ENCODE measurements around the gene MMP24OS. TPM values are rescaled to one million over a fixed set of nuclear protein-coding genes. Genes with fewer than 3 reads are reported as not detected.
A peak's percentile ranks its signal among the peaks of the same experiment; 100 is the strongest.

The MMP24OS gene
- total RNA-seq, 1 experiment from 2014 or later, result 59.6 TPM

DNA sequence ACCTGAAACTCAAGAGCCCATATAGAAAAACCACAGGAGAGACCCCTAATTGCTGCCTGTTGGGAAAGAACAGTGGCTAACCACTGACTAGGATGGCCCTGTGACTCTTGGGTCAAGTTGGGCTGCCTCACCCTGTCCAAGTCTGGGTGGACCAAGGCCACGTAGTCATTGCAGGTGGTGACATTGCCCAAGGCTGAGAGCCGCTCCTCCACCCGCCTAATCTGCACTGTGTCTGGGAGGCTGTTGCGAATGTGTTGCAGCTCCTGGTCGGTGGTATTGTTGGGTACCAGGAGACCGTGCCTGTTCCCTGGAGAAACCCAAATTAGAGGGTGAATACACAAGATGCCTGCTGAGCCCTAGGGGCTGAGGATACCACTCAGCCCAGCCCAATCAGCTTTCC lies 2.6 kb upstream of the MMP24OS start:
- no peaks in the 10 kb centered on the region for H4K20me1 ChIP-seq (ENCODE audit: insufficient read depth)
- TF ChIP-seq, protein P1, sequence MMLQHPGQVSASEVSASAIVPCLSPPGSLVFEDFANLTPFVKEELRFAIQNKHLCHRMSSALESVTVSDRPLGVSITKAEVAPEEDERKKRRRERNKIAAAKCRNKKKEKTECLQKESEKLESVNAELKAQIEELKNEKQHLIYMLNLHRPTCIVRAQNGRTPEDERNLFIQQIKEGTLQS (IDR thresholded peaks at IDR 0.05), result no peak
- TF ChIP-seq, protein P2, sequence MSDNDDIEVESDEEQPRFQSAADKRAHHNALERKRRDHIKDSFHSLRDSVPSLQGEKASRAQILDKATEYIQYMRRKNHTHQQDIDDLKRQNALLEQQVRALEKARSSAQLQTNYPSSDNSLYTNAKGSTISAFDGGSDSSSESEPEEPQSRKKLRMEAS (IDR thresholded peaks at IDR 0.05), result no peak
- TF ChIP-seq TCF7L2 (IDR thresholded peaks at IDR 0.05; ENCODE audit: borderline replicate concordance, extremely low read depth, insufficient read depth, insufficient read length) (no peak), RAD21 (IDR thresholded peaks at IDR 0.05; ENCODE audit: low read depth) (no peak), FOSL1 (IDR thresholded peaks at IDR 0.05; ENCODE audit: low read depth) (no peak), EGR1 (IDR thresholded peaks at IDR 0.05; ENCODE audit: low read depth) (no peak), JUND (IDR thresholded peaks at IDR 0.05) (no peak), ZNF274 (IDR thresholded peaks at IDR 0.05; ENCODE audit: low read depth, low read length) (no peak)
- H3K9ac ChIP-seq (ENCODE audit: low read length), result no peak overlapping the region
- CTCF ChIA-PET, result no interaction called here
- H3K4me3 ChIP-seq (replicated peaks in 1 of 2; ENCODE audit: low read depth in 1 of 2, low read length in 2 of 2), result no peak overlapping the region
- H2AFZ ChIP-seq (ENCODE audit: low read depth, low read length, poor library complexity, severe bottlenecking), result no peak overlapping the region
- peaks cover 14 to 41% of the 10 kb centered on the region in 2 experiments; a peak in 3 of 4 replicates for H3K4me1 ChIP-seq (ENCODE audit: control insufficient read depth in 1 of 2, insufficient read depth in 2 of 2, low read length in 2 of 2)
- ATAC-seq (no peak), DNase-seq (ENCODE audit: low read depth, low spot score) (no peak)
- H3K79me2 ChIP-seq (ENCODE audit: insufficient read depth, low read length), result peaks cover 74% of the 10 kb centered on the region
- no peak overlapping the region; the same call in 1 of the 2 replicates for H3K27ac ChIP-seq (ENCODE audit: low read depth, low read length)
- H3K27me3 ChIP-seq (ENCODE audit: insufficient read depth, low read length), result no peaks in the 10 kb centered on the region
- no peak overlapping the region for H3K4me2 ChIP-seq (ENCODE audit: low read length)
- H3K36me3 ChIP-seq (ENCODE audit: control insufficient read depth in 1 of 2, insufficient read depth in 2 of 2, low read length in 2 of 2), result peaks cover 21 to 50% of the 10 kb centered on the region in 2 experiments
- no peaks in the 10 kb centered on the region for H3K9me2 ChIP-seq (ENCODE audit: insufficient read depth)
- intact Hi-C loops (cut with micrococcal nuclease), result no loop called here
- no TSS peak for BruUV-seq (replicated peaks)
- POLR2A ChIA-PET, result interaction anchor here (1.0 kb wide), 1 partner anchor 37 kb away, joined by 3 read pairs; no protein-coding TSS in a partner anchor
- no peaks in the 10 kb centered on the region for H3K9me3 ChIP-seq (ENCODE audit: control insufficient read depth in 1 of 2, insufficient read depth in 1 of 2, low read depth in 1 of 2, low read length in 2 of 2)
- RAD21 ChIA-PET (ENCODE audit: low non-redundant PET in 1 of 2, low total read pairs in 2 of 2, uncharacterized antibody in 2 of 2, unreplicated experiment in 2 of 2), result no interaction called here

DNA sequence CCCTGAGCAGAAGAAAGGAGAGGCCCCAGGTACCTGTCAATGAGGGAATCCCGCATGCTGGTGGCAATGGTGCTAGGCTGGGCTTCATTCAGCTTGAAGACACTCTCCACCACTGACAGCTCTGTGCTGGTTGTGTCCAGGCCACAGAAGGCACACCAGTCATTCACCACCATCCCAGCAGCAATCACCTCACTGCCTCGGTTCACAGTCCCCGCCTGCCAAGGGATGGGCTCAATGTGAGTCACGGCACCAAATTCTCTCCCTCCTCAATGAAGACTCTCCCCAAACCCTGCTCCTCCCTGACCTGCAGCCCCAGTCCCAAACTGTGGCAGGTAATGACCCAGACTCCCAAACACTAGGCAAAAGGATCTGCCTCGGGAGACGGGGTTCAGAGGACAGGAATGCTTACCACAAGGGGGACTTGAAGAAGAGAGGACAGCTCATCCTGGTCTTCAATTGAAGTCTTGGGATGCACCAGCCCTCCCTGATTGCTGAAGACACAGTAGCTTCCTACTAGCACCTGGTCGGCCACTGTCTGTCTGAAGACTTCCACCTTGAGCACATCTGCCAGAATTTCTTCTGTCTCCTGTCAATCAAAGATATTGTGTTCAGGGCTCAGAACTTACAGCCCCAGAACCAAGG lies 1.7 kb upstream of the MMP24OS start:
- RAD21 ChIA-PET (ENCODE audit: low non-redundant PET in 1 of 2, low total read pairs in 2 of 2, uncharacterized antibody in 2 of 2, unreplicated experiment in 2 of 2), result no interaction called here
- ATAC-seq (no peak), DNase-seq (ENCODE audit: low read depth, low spot score) (no peak)
- H3K4me2 ChIP-seq (ENCODE audit: low read length), result no peak overlapping the region
- H3K36me3 ChIP-seq (ENCODE audit: control insufficient read depth in 1 of 2, insufficient read depth in 2 of 2, low read length in 2 of 2), result peaks cover 21 to 50% of the 10 kb centered on the region in 2 experiments
- peak overlapping the region; percentile 53; the same call in 1 of the 2 replicates for H3K27ac ChIP-seq (ENCODE audit: low read depth, low read length)
- 0 out of 2 replicates have a peak overlapping the region, but pooled peaks have one; percentile 1 for H3K9ac ChIP-seq (ENCODE audit: low read length)
- H3K9me2 ChIP-seq (ENCODE audit: insufficient read depth), result no peaks in the 10 kb centered on the region
- CTCF ChIA-PET, result no interaction called here
- intact Hi-C loops (cut with micrococcal nuclease), result no loop called here
- H3K4me1 ChIP-seq (ENCODE audit: control insufficient read depth in 1 of 2, insufficient read depth in 2 of 2, low read length in 2 of 2), result peaks cover 11 to 35% of the 10 kb centered on the region in 2 experiments; a peak in 3 of 4 replicates
- H2AFZ ChIP-seq (ENCODE audit: low read depth, low read length, poor library complexity, severe bottlenecking), result no peak overlapping the region
- no peaks in the 10 kb centered on the region for H3K27me3 ChIP-seq (ENCODE audit: insufficient read depth, low read length)
- H3K79me2 ChIP-seq (ENCODE audit: insufficient read depth, low read length), result peaks cover 74% of the 10 kb centered on the region
- BruUV-seq (replicated peaks), result no TSS peak
- no peaks in the 10 kb centered on the region for H4K20me1 ChIP-seq (ENCODE audit: insufficient read depth)
- no peaks in the 10 kb centered on the region for H3K9me3 ChIP-seq (ENCODE audit: control insufficient read depth in 1 of 2, insufficient read depth in 1 of 2, low read depth in 1 of 2, low read length in 2 of 2)
- POLR2A ChIA-PET, result no interaction called here
- no peak overlapping the region for H3K4me3 ChIP-seq (replicated peaks in 1 of 2; ENCODE audit: low read depth in 1 of 2, low read length in 2 of 2)
- TF ChIP-seq ELF1 (IDR thresholded peaks at IDR 0.05; ENCODE audit: borderline replicate concordance, low read depth), result no peak
- no peak for TF ChIP-seq EGR1 (IDR thresholded peaks at IDR 0.05; ENCODE audit: low read depth)
- no peak for TF ChIP-seq SP1 (IDR thresholded peaks at IDR 0.05; ENCODE audit: low read depth)
- no peak for TF ChIP-seq SIN3A (IDR thresholded peaks at IDR 0.05; ENCODE audit: low read depth)
- TF ChIP-seq CBX3 (IDR thresholded peaks at IDR 0.05; ENCODE audit: low read depth), result no peak
- no peak for TF ChIP-seq EZH2 (IDR thresholded peaks at IDR 0.05)
- TF ChIP-seq JUND (IDR thresholded peaks at IDR 0.05), result no peak
- TF ChIP-seq, protein P1 (IDR thresholded peaks at IDR 0.05), result no peak
- TF ChIP-seq, protein P3, sequence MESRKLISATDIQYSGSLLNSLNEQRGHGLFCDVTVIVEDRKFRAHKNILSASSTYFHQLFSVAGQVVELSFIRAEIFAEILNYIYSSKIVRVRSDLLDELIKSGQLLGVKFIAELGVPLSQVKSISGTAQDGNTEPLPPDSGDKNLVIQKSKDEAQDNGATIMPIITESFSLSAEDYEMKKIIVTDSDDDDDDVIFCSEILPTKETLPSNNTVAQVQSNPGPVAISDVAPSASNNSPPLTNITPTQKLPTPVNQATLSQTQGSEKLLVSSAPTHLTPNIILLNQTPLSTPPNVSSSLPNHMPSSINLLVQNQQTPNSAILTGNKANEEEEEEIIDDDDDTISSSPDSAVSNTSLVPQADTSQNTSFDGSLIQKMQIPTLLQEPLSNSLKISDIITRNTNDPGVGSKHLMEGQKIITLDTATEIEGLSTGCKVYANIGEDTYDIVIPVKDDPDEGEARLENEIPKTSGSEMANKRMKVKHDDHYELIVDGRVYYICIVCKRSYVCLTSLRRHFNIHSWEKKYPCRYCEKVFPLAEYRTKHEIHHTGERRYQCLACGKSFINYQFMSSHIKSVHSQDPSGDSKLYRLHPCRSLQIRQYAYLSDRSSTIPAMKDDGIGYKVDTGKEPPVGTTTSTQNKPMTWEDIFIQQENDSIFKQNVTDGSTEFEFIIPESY (IDR thresholded peaks at IDR 0.05; ENCODE audit: extremely low read depth, insufficient replicate concordance, low read length), result no peak
- TF ChIP-seq ZNF274 (IDR thresholded peaks at IDR 0.05; ENCODE audit: low read depth, low read length), result no peak
- TF ChIP-seq RAD21 (IDR thresholded peaks at IDR 0.05; ENCODE audit: low read depth), result no peak
- TF ChIP-seq, protein P4, sequence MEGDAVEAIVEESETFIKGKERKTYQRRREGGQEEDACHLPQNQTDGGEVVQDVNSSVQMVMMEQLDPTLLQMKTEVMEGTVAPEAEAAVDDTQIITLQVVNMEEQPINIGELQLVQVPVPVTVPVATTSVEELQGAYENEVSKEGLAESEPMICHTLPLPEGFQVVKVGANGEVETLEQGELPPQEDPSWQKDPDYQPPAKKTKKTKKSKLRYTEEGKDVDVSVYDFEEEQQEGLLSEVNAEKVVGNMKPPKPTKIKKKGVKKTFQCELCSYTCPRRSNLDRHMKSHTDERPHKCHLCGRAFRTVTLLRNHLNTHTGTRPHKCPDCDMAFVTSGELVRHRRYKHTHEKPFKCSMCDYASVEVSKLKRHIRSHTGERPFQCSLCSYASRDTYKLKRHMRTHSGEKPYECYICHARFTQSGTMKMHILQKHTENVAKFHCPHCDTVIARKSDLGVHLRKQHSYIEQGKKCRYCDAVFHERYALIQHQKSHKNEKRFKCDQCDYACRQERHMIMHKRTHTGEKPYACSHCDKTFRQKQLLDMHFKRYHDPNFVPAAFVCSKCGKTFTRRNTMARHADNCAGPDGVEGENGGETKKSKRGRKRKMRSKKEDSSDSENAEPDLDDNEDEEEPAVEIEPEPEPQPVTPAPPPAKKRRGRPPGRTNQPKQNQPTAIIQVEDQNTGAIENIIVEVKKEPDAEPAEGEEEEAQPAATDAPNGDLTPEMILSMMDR (IDR thresholded peaks at IDR 0.05 in 2 of 3, conservative IDR thresholded peaks at IDR 0.05 in 1 of 3; ENCODE audit: borderline replicate concordance in 1 of 3, insufficient read depth in 1 of 3, low read depth in 2 of 3, low read length in 2 of 3), result no peak

Data from HCT116 (cell line).